Fibroblast of skin of abdomen (primary cell): Measurements from ENCODE around the gene BBS4. TPM values are rescaled to one million over a fixed set of nuclear protein-coding genes. Genes with fewer than 3 reads are reported as not detected.
"Not testable (repeated sequence)": the region's sequence is repeated elsewhere in the genome, so short reads cannot be mapped to it uniquely, and the experiment has no call there.

Experiments used
- DNase-seq: peaks from one replicate; pipeline ENCODE4 v3.0.0-alpha.2; 2013
- polyA plus RNA-seq, 2 experiments: library from polyadenylated mRNA; unstranded; fragments of 120-200 nt; gene quantifications; one replicate each; pipeline ENCODE4 v1.2.1, GENCODE V29; 2013; ENCODE audit not compliant: insufficient read length in 2 of 2

BBS4 gene, protein sequence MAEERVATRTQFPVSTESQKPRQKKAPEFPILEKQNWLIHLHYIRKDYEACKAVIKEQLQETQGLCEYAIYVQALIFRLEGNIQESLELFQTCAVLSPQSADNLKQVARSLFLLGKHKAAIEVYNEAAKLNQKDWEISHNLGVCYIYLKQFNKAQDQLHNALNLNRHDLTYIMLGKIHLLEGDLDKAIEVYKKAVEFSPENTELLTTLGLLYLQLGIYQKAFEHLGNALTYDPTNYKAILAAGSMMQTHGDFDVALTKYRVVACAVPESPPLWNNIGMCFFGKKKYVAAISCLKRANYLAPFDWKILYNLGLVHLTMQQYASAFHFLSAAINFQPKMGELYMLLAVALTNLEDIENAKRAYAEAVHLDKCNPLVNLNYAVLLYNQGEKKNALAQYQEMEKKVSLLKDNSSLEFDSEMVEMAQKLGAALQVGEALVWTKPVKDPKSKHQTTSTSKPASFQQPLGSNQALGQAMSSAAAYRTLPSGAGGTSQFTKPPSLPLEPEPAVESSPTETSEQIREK
- 18.9 TPM for polyA plus RNA-seq (2013, experiment 1 of 2; ENCODE audit: insufficient read length)
- 18.1 TPM for polyA plus RNA-seq (2013, experiment 2 of 2; ENCODE audit: insufficient read length)

DNA sequence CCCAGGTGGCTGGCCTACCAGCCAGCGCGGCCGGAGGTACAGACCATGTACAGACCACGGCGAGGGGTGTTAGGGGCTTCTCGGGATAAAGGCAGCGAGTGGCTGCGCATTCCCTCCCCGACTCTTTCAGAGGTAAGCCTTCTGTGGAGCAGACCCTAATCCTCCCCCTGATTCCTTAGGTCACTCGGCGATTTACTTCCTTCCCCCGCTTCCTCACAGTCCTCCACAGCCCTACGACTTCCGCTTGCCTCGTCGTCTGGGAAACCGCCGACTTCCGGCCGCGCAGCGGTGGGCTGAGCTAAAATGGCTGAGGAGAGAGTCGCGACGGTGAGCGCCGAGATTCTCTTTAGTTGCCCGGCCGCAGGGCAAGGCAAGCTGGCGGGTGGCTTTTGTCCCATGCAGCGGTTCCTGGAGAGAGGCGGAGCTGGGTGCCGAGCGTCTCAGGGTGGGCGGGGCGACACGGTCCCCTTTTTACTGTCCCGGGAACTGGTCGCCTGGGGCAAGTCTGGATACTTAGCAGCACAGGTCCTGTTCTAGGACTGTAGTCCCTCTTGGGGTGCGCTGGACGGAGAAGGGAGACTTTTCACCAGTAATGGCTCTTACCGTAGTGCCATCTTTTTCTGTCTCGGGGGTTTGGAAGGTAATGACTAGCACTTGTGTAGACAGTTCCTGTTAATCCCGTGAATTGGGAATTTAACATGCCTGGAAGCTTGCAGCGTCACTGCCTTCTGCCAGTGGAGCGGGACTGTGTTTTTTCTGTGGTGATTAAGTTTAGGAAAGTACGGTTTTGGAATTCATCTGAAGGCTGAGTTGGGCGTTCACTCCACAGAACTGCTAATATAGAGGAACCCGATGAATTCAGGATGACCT is at the start of gene BBS4, which contains the start of gene HIGD2B:
BBS4 (plus strand) TSS at position 283 of the 870 bp plus-strand sequence; CDS start at position 304, 21 bp downstream.
HIGD2B (minus strand) TSS at position 258 of the 870 bp plus-strand sequence. CDS start 9,808 bp downstream, outside the sequence.
- DNase-seq, result peak; percentile 84

DNA sequence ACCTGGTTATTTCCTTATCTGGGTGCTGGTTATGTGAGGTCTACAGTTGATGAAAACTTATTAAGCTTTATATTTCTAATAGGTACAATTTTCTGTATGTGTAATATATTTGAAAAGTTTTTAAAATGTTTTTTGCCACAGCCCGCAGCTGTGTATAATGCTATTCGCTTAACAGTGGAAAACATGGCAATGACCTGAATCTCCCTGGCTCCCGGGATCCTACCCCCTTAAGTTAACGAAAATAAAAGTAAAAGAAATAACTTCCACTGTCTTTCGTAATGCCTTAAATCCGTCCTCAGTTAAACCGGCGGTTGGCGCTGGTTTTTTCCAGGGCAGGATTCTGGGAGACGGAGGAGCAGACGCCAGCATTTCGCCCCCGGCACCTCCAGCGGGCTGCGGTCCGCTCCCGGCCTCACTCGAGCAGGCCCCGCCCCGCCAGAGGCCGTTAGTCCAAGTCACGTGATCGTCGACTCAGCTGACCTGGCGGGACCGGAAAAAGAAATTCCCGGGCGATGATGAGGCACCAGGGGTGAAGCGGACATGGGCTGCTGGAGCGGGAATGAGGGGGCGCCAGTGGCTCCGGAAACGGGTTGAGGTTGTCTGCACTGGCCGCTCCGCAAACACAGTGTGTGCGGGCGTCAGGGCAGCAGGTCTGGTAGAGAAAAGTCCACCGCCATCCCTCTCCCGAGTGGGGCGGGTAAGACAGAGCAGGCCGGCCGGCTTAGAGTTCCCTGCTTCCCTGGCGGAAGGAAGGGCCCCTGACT is 49.3 kb upstream of the BBS4 start:
- peak; percentile 85 for DNase-seq

DNA sequence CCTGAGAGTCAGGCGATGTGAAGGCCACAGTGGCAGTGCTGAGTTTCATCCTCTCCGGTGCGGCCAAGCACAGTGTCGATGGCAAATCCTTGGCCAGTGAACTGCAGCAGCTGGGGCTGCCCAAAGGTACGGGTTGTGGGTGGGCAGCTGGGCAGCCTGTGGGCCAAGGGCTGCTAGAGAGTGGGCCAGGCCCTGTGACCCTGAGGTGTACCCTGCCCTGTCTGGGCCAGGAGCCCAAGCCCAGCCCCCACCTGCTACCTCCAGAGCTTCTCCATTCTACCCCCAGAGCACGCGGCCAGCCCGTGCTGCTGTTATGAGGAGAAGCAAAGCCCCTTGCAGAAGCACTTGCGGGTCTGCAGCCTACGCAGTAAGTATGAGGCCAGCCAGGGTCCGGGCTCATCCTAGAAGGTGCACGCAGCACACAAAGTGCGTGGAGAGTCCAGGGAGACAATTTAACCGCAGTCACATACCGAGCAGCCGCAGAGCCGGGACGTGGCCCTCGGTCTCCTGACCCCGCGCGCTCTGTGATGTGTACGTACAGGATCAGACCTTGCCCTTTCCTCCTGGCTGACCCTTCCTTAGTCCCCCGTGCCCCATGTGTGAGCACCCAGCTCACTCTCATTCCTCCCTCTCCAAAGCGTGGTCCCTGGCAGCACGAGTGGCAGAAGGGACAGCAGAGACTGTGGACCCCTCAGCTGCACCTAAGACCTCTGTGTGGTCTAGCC is 46.1 kb upstream of the BBS4 start:
- not testable (repeated sequence) for DNase-seq

GRCh38 chr15:72642271-72642670 is 43.7 kb upstream of the BBS4 start:
- DNase-seq, result not testable (repeated sequence)

- DNase-seq, result not testable (repeated sequence)
These were observed 37.3 kb upstream of the BBS4 start for GRCh38 chr15:72648631-72649253.

GRCh38 chr15:72654397-72654796 is 31.6 kb upstream of the BBS4 start, which contains the start of gene GOLGA6B:
TSS of gene GOLGA6B (plus strand) at chr15:72654697. CDS start at chr15:72654738, 41 bp downstream.
- not testable (repeated sequence) for DNase-seq

DNA sequence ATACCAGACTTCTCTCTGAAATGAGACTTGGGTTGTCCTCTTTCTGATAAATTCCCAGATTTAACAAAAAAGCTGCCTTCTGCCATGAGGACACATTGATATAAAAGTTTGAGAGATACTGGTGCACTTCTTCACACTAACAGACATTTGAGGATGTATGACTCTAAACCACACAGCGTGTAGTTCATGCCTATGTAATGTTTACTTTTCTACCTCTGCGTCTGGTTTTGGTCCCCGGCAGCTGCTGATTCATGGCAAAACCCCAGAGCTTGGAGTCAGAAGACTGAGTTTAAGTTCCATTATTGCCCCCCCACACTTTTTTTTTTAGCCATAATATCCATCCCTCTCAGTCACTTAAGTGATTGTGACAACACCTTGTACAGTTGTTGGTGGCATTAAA is 30.0 kb upstream of the BBS4 start:
- not testable (repeated sequence) for DNase-seq

GRCh38 chr15:72661081-72661480 is 24.9 kb upstream of the BBS4 start:
- not testable (repeated sequence) for DNase-seq

DNA sequence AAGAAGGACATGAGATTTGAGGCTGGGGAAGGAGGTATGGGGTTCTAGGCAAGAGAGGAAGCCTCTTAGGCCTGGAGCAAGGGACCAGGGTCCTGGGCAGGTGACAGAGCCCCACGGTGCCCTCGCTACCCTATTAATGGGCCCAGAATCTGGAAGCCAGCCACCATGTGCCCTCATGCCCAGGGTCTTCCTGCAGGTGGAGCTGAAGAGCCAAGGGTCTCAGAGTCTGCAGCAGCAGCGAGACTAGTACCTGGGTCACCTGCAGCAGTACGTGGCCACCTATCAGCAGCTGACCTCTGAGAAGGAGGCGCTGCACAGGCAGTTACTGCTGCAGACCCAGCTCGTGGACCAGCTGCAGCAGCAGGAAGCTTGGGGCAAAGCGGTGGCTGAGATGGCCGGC is 22.1 kb upstream of the BBS4 start:
- not testable (repeated sequence) for DNase-seq

DNA sequence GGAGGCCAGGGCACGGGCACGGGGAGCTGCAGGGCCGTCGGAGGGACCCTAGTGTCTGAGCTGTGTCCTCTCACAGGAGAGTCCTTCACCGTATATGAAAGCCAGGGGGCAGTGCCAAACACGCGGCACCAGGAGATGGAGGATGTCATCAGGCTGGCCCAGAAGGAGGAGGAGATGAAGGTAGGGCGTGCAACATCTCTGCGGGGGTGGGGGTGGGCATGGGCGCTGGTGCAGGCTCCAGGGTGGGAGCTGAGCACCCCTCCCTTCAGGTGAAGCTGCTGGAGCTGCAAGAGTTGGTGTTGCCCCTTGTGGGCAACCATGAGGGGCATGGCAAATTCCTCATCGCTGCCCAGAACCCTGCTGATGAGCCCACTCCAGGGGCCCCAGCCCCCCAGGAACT is 20.3 kb upstream of the BBS4 start:
- DNase-seq, result not testable (repeated sequence)

GRCh38 chr15:72669803-72670202 is 16.2 kb upstream of the BBS4 start:
- not testable (repeated sequence) for DNase-seq

GRCh38 chr15:72670656-72671352 is 15.2 kb upstream of the BBS4 start:
- peak; percentile 42 for DNase-seq

GRCh38 chr15:72671525-72671924 is 14.5 kb upstream of the BBS4 start:
- no peak for DNase-seq

DNA sequence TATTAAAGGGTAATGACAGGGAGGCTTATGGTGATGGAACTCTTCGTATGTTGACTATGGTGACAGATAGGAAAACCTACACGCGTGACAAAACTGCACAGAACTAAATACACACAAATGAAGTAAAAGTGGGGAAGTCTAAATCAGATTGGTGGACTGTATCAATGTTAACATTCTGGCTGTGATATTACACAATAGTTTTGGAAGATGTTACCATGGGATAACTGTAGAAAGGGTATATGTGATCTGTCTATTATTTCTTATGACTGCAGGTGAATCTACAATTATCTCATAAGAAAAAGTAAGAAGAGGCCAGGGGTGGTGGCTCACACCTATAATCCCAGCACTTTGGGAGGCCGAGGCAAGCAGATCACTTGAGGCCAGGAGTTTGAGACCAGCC is 9.2 kb upstream of the BBS4 start:
- DNase-seq, result no peak

GRCh38 chr15:72680931-72681330 is 5.1 kb upstream of the BBS4 start:
- DNase-seq, result no peak

- no peak for DNase-seq
These were observed 3.2 kb upstream of the BBS4 start for GRCh38 chr15:72682772-72683171.

DNA sequence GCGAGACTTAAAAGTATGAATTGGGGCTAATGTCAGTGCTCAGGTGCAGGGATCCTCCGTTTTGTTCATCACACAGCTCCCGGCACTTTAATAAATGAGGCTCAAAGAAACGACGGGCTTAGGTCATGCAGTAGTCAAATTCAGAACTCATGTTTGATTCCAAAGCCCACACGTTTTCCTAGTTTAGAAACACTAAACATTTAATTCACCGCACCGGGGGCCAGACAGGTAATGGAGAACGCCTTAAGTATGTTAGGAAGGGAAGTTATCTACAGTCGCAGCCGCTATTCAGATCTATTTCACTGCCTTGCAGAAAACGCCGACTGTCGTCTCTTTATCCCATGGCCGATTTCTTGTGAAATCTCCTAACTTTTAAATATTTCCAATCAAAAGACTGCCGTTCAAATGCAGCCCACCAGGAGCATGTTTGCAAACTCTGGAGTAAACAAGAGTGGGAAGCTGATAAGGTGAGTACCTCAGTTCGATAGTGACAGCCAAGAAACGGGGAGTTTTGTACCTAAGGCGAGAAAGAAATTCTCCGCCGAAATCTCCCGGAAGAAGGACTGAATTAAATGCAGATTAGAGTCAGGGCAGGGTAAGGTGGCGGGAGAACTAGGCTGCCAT is 594 bp upstream of the BBS4 start:
- no peak for DNase-seq

GRCh38 chr15:72688697-72689096 is 2.7 kb downstream of the BBS4 start:
- DNase-seq, result no peak

DNA sequence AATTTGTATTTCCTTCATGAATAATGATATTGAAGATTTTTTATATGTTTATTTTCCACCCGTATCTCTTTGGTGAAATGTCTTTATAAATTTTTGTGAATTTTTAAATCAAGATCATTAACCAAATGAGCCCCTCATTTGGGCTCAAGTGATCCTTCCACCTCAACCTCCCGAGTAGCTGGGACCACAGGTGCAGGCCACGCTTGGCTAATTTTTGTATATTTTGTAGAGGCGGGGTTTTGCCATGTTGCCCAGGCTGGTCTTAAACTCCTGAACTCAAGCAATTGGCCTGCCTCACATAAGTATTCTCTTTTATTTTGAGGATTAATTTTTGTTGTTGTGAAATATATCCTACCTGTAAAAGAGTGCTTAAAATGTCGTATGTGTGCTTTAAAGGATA is 4.9 kb downstream of the BBS4 start:
- no peak for DNase-seq

- no peak for DNase-seq
These were observed 12.9 kb downstream of the BBS4 start for GRCh38 chr15:72698938-72699337.
